GM23248 (cell line): Measurements from ENCODE around the gene AKR1C3. TPM values are rescaled to one million over a fixed set of nuclear protein-coding genes. Genes with fewer than 3 reads are reported as not detected.
"Not testable (repeated sequence)": the region's sequence is repeated elsewhere in the genome, so short reads cannot be mapped to it uniquely, and the experiment has no call there.

Experiments used
- DNase-seq: peaks from one replicate; pipeline ENCODE4 v3.0.0-alpha.2; 2015
- H2AFZ ChIP-seq: fragments of 200-600 bp; sonication (generic); 2 replicates; pipeline ENCODE4 v1.6.1; 2016; ENCODE audit warnings: antibody characterized with exemption
- H3F3A ChIP-seq: fragments of 200-600 bp; sonication (generic); 2 replicates; pipeline ENCODE4 v1.6.1; 2016; ENCODE audit warnings: mild to moderate bottlenecking, antibody characterized with exemption, mixed run types; ENCODE audit not compliant: insufficient read depth
- H3K27ac ChIP-seq: fragments of 200-600 bp; sonication (generic); 2 replicates; pipeline ENCODE4 v1.5.1; 2016; ENCODE audit warnings: mild to moderate bottlenecking
- H3K27me3 ChIP-seq: fragments of 200-600 bp; sonication (generic); replicated peaks from 2 replicates; pipeline ENCODE4 v1.6.1; 2016; ENCODE audit warnings: mild to moderate bottlenecking; ENCODE audit not compliant: insufficient read depth
- H3K36me3 ChIP-seq: fragments of 200-600 bp; sonication (generic); 2 replicates; pipeline ENCODE4 v1.6.1; 2016; ENCODE audit warnings: low read depth, mild to moderate bottlenecking
- H3K4me1 ChIP-seq: fragments of 200-600 bp; sonication (generic); 2 replicates; pipeline ENCODE4 v1.6.1; 2016; ENCODE audit warnings: mild to moderate bottlenecking; ENCODE audit not compliant: insufficient read depth
- H3K4me2 ChIP-seq: fragments of 200-600 bp; sonication (generic); one replicate; pipeline ENCODE4 v1.6.1; 2016; ENCODE audit warnings: mild to moderate bottlenecking; ENCODE audit not compliant: unreplicated experiment
- H3K4me3 ChIP-seq: fragments of 200-600 bp; sonication (generic); 2 replicates; pipeline ENCODE4 v1.5.1; 2016; ENCODE audit warnings: mild to moderate bottlenecking
- H3K79me2 ChIP-seq: fragments of 200-600 bp; sonication (generic); 2 replicates; pipeline ENCODE4 v1.6.1; 2016; ENCODE audit warnings: mild to moderate bottlenecking; ENCODE audit not compliant: insufficient read depth
- H3K9ac ChIP-seq: fragments of 200-600 bp; sonication (generic); 2 replicates; pipeline ENCODE4 v1.6.1; 2016; ENCODE audit warnings: mild to moderate bottlenecking
- H3K9me2 ChIP-seq: fragments of 200-600 bp; sonication (generic); 2 replicates; pipeline ENCODE4 v1.6.1; 2016; ENCODE audit warnings: mixed run types, mild to moderate bottlenecking, moderate library complexity; ENCODE audit not compliant: insufficient read depth
- H3K9me3 ChIP-seq: fragments of 200-600 bp; sonication (generic); one replicate; pipeline ENCODE4 v1.6.1; 2017; ENCODE audit warnings: low read depth
- H4K20me1 ChIP-seq: fragments of 200-600 bp; sonication (generic); 2 replicates; pipeline ENCODE4 v1.6.0; 2016; ENCODE audit not compliant: insufficient read depth
- EZH2 ChIP-seq: fragments of 200-600 bp; sonication (generic); IDR thresholded peaks from 2 replicates; pipeline ENCODE4 v1.6.1; 2018; ENCODE audit warnings: antibody characterized with exemption, mild to moderate bottlenecking; ENCODE audit not compliant: insufficient read depth, poor library complexity, severe bottlenecking
- EZH2phosphoT487 ChIP-seq: fragments of 200-600 bp; sonication (generic); IDR thresholded peaks from 2 replicates; pipeline ENCODE4 v1.6.1; 2018; ENCODE audit warnings: antibody characterized with exemption, moderate library complexity, mild to moderate bottlenecking, low read depth; ENCODE audit not compliant: insufficient read depth
- WGBS, 2 experiments: methylation state at CpG; one replicate each; pipeline ENCODE4 v1.1.6; 2015 to 2017; ENCODE audit warnings: low lambda C conversion rate in 2 of 2, low coverage in 1 of 2; ENCODE audit errors: missing lambda C conversion rate in 2 of 2; 5-methylcytosine and 5-hydroxymethylcytosine counted together
- in situ Hi-C: fragments of 300-500 bp; cut with MboI; formaldehyde crosslinking; loops from 2 replicates; pipeline ENCODE4 v1.15.0; 2020
- polyA plus RNA-seq: library from polyadenylated mRNA; unstranded; fragments of >200 nt; fragmentation: Nextera tagmentation; extraction: Ambion mirVana; gene quantifications from 2 replicates; pipeline ENCODE4 v1.2.1, GENCODE V29; 2016
- total RNA-seq: library from RNA; depleted of rRNA; stranded (reverse); fragments of >200 nt; shearing (Covaris generic); gene quantifications from 2 replicates; pipeline ENCODE4 v1.2.3, GENCODE V29; 2014

The AKR1C3 gene
- total and polyA plus RNA-seq, 2 experiments from 2014 or later: 23.2 to 51.8 TPM

- WGBS, 2 experiments: 47 to 54% methylated on average over 3 of the region's 3 CpGs
- in situ Hi-C loops: no loop called here
- no peaks in the 10 kb centered on the region for H3K9me2 ChIP-seq
These were observed 22.8 kb downstream of the AKR1C3 start for GRCh38 chr10:5117026-5117425.

GRCh38 chr10:5119997-5120396 is 25.8 kb downstream of the AKR1C3 start:
- H3K9me2 ChIP-seq: not testable (repeated sequence)

More at GRCh38 chr10:5117026-5117425, 22.8 kb downstream of the AKR1C3 start:
- H3K36me3 ChIP-seq: no peaks in the 10 kb centered on the region
- no peaks in the 10 kb centered on the region for H3K79me2 ChIP-seq
- no peak overlapping the region for H3K27ac ChIP-seq
- H3K4me1 ChIP-seq: no peaks in the 10 kb centered on the region
- H2AFZ ChIP-seq: no peak overlapping the region
- no peaks in the 10 kb centered on the region for H3F3A ChIP-seq
- no peaks in the 10 kb centered on the region for H3K27me3 ChIP-seq
- DNase-seq: no peak
- H3K9ac ChIP-seq: no peak overlapping the region
- H3K9me3 ChIP-seq: no peaks in the 10 kb centered on the region
- H3K4me2 ChIP-seq: no peak overlapping the region
- no peak overlapping the region for H3K4me3 ChIP-seq
- no peaks in the 10 kb centered on the region for H4K20me1 ChIP-seq
- TF ChIP-seq EZH2 (no peak), EZH2phosphoT487 (no peak)

GRCh38 chr10:5123886-5124285 is 29.7 kb downstream of the AKR1C3 start:
- Histone ChIP-seq H3K27ac (no peak overlapping the region), H3K27me3 (0 out of 2 replicates have a peak, but pooled peaks cover 3% of the 10 kb centered on the region), H3K9me3 (no peaks in the 10 kb centered on the region), H3K4me3 (no peak overlapping the region), H3K79me2 (no peaks in the 10 kb centered on the region), H4K20me1 (no peaks in the 10 kb centered on the region), H3K4me1 (no peaks in the 10 kb centered on the region), H2AFZ (no peak overlapping the region), H3K36me3 (no peaks in the 10 kb centered on the region), H3K9me2 (no peaks in the 10 kb centered on the region), H3K9ac (no peak overlapping the region), H3K4me2 (no peak overlapping the region), H3F3A (no peaks in the 10 kb centered on the region)
- TF ChIP-seq EZH2 (no peak), EZH2phosphoT487 (no peak)
- DNase-seq: no peak
- in situ Hi-C loops: no loop called here

More at GRCh38 chr10:5119997-5120396, 25.8 kb downstream of the AKR1C3 start:
- H4K20me1 ChIP-seq, H3K27ac ChIP-seq, in situ Hi-C loops, H3K4me2 ChIP-seq, H3K27me3 ChIP-seq, H3K79me2 ChIP-seq, H3K4me3 ChIP-seq, H3K4me1 ChIP-seq, H2AFZ ChIP-seq, H3K9me3 ChIP-seq, H3K36me3 ChIP-seq, H3F3A ChIP-seq, DNase-seq, H3K9ac ChIP-seq: not testable (repeated sequence)
- WGBS, 2 experiments: 68 to 77% methylated on average over 5 of the region's 5 CpGs

GRCh38 chr10:5125315-5126044 is 31.3 kb downstream of the AKR1C3 start:
- H4K20me1 ChIP-seq: no peaks in the 10 kb centered on the region
- H3K9me3 ChIP-seq: no peaks in the 10 kb centered on the region
- H3K27me3 ChIP-seq: 0 out of 2 replicates have a peak, but pooled peaks cover 3% of the 10 kb centered on the region
- WGBS, 2 experiments: 53 to 67% methylated on average over 3 of the region's 3 CpGs
- no peak for DNase-seq
- H3K9ac ChIP-seq: no peak overlapping the region
- H3K9me2 ChIP-seq: no peaks in the 10 kb centered on the region
- H3F3A ChIP-seq: no peaks in the 10 kb centered on the region
- H3K36me3 ChIP-seq: no peaks in the 10 kb centered on the region
- TF ChIP-seq EZH2phosphoT487: no peak
- no peak for TF ChIP-seq EZH2
- H3K79me2 ChIP-seq: no peaks in the 10 kb centered on the region
- no peak overlapping the region for H3K4me2 ChIP-seq
- H3K4me3 ChIP-seq: no peak overlapping the region
- H3K4me1 ChIP-seq: no peaks in the 10 kb centered on the region
- H2AFZ ChIP-seq: no peak overlapping the region
- in situ Hi-C loops: no loop called here
- H3K27ac ChIP-seq: no peak overlapping the region

- no peaks in the 10 kb centered on the region for H3K9me2 ChIP-seq
- TF ChIP-seq EZH2phosphoT487 (no peak), EZH2 (no peak)
- no peaks in the 10 kb centered on the region for H4K20me1 ChIP-seq
- H3K27me3 ChIP-seq: no peaks in the 10 kb centered on the region
- no peak overlapping the region for H3K9ac ChIP-seq
- H3K4me3 ChIP-seq: no peak overlapping the region
- no peaks in the 10 kb centered on the region for H3F3A ChIP-seq
- no peak overlapping the region for H3K27ac ChIP-seq
- no peak overlapping the region for H3K4me2 ChIP-seq
- in situ Hi-C loops: no loop called here
- H3K4me1 ChIP-seq: no peaks in the 10 kb centered on the region
- no peak overlapping the region for H2AFZ ChIP-seq
- no peaks in the 10 kb centered on the region for H3K36me3 ChIP-seq
- WGBS, 2 experiments: 38 to 40% methylated on average over 2 of the region's 2 CpGs
- DNase-seq: no peak
- H3K9me3 ChIP-seq: no peaks in the 10 kb centered on the region
- H3K79me2 ChIP-seq: no peaks in the 10 kb centered on the region
These were observed 41.4 kb downstream of the AKR1C3 start for GRCh38 chr10:5135581-5135980.
